T-cell (primary cell): Measurements from ENCODE around the gene CEACAM6. TPM values are rescaled to one million over a fixed set of nuclear protein-coding genes. Genes with fewer than 3 reads are reported as not detected.
A peak's percentile ranks its signal among the peaks of the same experiment; 100 is the strongest.
"Not testable (repeated sequence)": the region's sequence is repeated elsewhere in the genome, so short reads cannot be mapped to it uniquely, and the experiment has no call there.

Experiments
- ATAC-seq, 4 experiments: fragments of 200-7000 bp in 3 of 4; fragments of 150-1000 bp in 1 of 4; cut with Tn5 transposase; replicated peaks in 1 of 4; 1 replicate in 3 of 4; 2 replicates in 1 of 4; pipeline ENCODE4 v1.10.0; 2021; ENCODE audit warnings: moderate library complexity in 3 of 4, mild to moderate bottlenecking in 2 of 4, moderate number of reproducible peaks in 1 of 4
- CTCF ChIA-PET, 2 donors: fragments of 300-600 bp; sonication (Branson Sonifier 250); formaldehyde crosslinking; loops; one replicate each; lab custom pipeline; 2022; ENCODE audit warnings: antibody characterized with exemption in 2 of 2; lab: Charles Lee
- POLR2A ChIA-PET, 2 donors: fragments of 300-600 bp; sonication (Branson Sonifier 250); formaldehyde crosslinking; loops; one replicate each; lab custom pipeline; 2022; ENCODE audit warnings: antibody characterized with exemption in 2 of 2; lab: Charles Lee
- DNase-seq, 35 experiments: peaks; one replicate each; pipeline versions ENCODE4 v3.0.0 to v3.0.0-alpha.2; 2013 to 2023
- H3K27ac ChIP-seq: one replicate; pipeline ENCODE4 v1.5.1; 2013; ENCODE audit warnings: low read length
- H3K27me3 ChIP-seq, 2 experiments: replicated peaks in 1 of 2; 1 replicate in 1 of 2; 2 replicates in 1 of 2; pipeline versions ENCODE4 v1.6.1 to v1.7.0; 2013; ENCODE audit warnings: low read length in 1 of 2, mixed read lengths in 1 of 2; ENCODE audit not compliant: control insufficient read depth in 2 of 2, insufficient read depth in 2 of 2; ENCODE audit errors: extremely low read depth in 1 of 2
- H3K36me3 ChIP-seq, 2 donors: 1 replicate in 1 of 2; 2 replicates in 1 of 2; pipeline versions ENCODE4 v1.6.1 to v1.7.0; 2013; ENCODE audit warnings: low read length in 1 of 2; ENCODE audit not compliant: control insufficient read depth in 2 of 2, insufficient read depth in 1 of 2; ENCODE audit errors: extremely low read depth in 1 of 2
- H3K4me1 ChIP-seq, 2 experiments: 1 replicate in 1 of 2; 2 replicates in 1 of 2; pipeline versions ENCODE4 v1.6.1 to v1.7.0; 2013; ENCODE audit warnings: low read length in 2 of 2, mixed read lengths in 1 of 2; ENCODE audit not compliant: insufficient read depth in 2 of 2, control insufficient read depth in 1 of 2; ENCODE audit errors: extremely low read depth in 1 of 2
- H3K4me3 ChIP-seq, 2 donors: 1 replicate in 1 of 2; 2 replicates in 1 of 2; pipeline versions ENCODE4 v1.5.1 to v1.7.0; 2013; ENCODE audit warnings: mild to moderate bottlenecking in 2 of 2, low read length in 1 of 2, moderate library complexity in 1 of 2; ENCODE audit not compliant: control insufficient read depth in 1 of 2; ENCODE audit errors: extremely low read depth in 1 of 2
- H3K9me3 ChIP-seq: 2 replicates; pipeline ENCODE4 v1.7.0; 2013
- H3K27ac Mint-ChIP-seq, 2 donors: one replicate each; pipeline ENCODE4 v1.8.0; 2020 to 2021; ENCODE audit warnings: mild to moderate bottlenecking in 2 of 2, mixed read lengths in 2 of 2
- H3K27me3 Mint-ChIP-seq, 2 donors: one replicate each; pipeline ENCODE4 v1.8.0; 2021 to 2022; ENCODE audit warnings: mixed read lengths in 2 of 2
- H3K36me3 Mint-ChIP-seq: one replicate; pipeline ENCODE4 v1.8.0; 2021; ENCODE audit warnings: mixed read lengths
- H3K4me1 Mint-ChIP-seq, 3 donors: one replicate each; pipeline ENCODE4 v1.8.0; 2020 to 2022; ENCODE audit warnings: mixed read lengths in 3 of 3, mild to moderate bottlenecking in 1 of 3
- H3K4me3 Mint-ChIP-seq, 3 donors: one replicate each; pipeline ENCODE4 v1.8.0; 2020 to 2022; ENCODE audit warnings: mild to moderate bottlenecking in 3 of 3, mixed read lengths in 3 of 3, moderate library complexity in 3 of 3
- H3K9me3 Mint-ChIP-seq, 3 donors: one replicate each; pipeline ENCODE4 v1.8.0; 2020 to 2022; ENCODE audit warnings: mixed read lengths in 3 of 3
- WGBS: methylation state at CpG from one replicate; pipeline ENCODE4 v1.1.5; 2013; ENCODE audit warnings: missing lambda C conversion rate; ENCODE audit not compliant: insufficient coverage; 5-methylcytosine and 5-hydroxymethylcytosine counted together
- total RNA-seq, 35 experiments: library from RNA in 6 of 35; stranded (reverse) in 6 of 35; fragments of 120-200 nt in 1 of 35; gene quantifications; one replicate each; pipeline versions ENCODE4 v1.2.1 to v1.2.4 and lab custom pipeline; 2013 to 2026

Gene CEACAM6
- under 1 TPM in 3 of 5 donors, not detected in 2; 0.53 to 0.76 (median 0.67) TPM for total RNA-seq
- total RNA-seq (2013), result not detected
- 0 to 0.09 (median 0) reads per million in 29 experiments for total RNA-seq (lab: John Stamatoyannopoulos, UW)

DNA sequence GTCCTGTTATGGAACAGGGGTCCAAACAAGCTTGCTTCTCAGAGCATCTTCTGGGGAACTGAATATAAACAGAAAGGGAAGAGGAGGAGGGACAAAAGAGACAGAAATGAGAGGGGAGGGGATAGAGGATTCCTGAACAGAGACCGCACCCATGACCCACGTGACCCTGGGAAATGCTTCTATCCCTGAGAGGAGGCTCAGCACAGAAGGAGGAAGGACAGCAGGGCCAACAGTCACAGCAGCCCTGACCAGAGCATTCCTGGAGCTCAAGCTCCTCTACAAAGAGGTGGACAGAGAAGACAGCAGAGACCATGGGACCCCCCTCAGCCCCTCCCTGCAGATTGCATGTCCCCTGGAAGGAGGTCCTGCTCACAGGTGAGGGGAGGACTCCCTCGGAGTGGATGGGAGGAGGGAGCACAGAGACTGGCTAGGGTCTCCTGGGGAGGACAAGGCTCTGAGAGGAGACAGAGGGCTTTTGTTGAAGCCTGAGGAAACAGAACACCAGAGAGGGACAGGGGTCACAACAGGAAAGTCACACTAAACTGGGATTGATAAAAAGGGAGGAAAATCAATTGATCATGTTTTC is at the start of gene CEACAM6:
TSS of gene CEACAM6 (plus strand) at position 203 of the 586 bp plus-strand sequence. CDS start at position 312, 109 bp downstream.
- H3K9me3 Mint-ChIP-seq, result no peaks in the 10 kb centered on the region
- no peak within 1 kb of the TSS for H3K4me3 Mint-ChIP-seq
- peaks cover 3 to 7% (median 4%) of the 10 kb centered on the region in 3 donors for H3K4me1 Mint-ChIP-seq
- no peak for ATAC-seq
- no peaks in the 10 kb centered on the region for H3K36me3 Mint-ChIP-seq
- H3K27ac Mint-ChIP-seq, result no peak within 1 kb of the TSS
- no peak for DNase-seq
- POLR2A ChIA-PET, result no interaction called here
- Histone ChIP-seq H3K27ac (no peak within 1 kb of the TSS), H3K27me3 (peaks cover 0 to 31% of the 10 kb centered on the region in 2 experiments), H3K36me3 (no peaks in the 10 kb centered on the region), H3K4me3 (no peak within 1 kb of the TSS), H3K9me3 (no peaks in the 10 kb centered on the region), H3K4me1 (peaks cover 0 to 9% of the 10 kb centered on the region in 2 experiments)
- H3K27me3 Mint-ChIP-seq, result peaks cover 44 to 57% of the 10 kb centered on the region in 2 donors
- 62% methylated on average over 3 of the region's 3 CpGs for WGBS
- CTCF ChIA-PET, result interaction anchor here in 1 of 2 donors (0.6 to 2.9 kb wide), 3 partner anchors 10 to 16 kb away, joined by 4 to 14 read pairs (median 7); no protein-coding TSS in a partner anchor

DNA sequence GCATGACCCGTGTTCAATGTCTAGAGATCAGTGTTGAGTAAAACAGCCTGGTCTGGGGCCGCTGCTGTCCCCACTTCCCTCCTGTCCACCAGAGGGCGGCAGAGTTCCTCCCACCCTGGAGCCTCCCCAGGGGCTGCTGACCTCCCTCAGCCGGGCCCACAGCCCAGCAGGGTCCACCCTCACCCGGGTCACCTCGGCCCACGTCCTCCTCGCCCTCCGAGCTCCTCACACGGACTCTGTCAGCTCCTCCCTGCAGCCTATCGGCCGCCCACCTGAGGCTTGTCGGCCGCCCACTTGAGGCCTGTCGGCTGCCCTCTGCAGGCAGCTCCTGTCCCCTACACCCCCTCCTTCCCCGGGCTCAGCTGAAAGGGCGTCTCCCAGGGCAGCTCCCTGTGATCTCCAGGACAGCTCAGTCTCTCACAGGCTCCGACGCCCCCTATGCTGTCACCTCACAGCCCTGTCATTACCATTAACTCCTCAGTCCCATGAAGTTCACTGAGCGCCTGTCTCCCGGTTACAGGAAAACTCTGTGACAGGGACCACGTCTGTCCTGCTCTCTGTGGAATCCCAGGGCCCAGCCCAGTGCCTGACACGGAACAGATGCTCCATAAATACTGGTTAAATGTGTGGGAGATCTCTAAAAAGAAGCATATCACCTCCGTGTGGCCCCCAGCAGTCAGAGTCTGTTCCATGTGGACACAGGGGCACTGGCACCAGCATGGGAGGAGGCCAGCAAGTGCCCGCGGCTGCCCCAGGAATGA is 48.4 kb upstream of the CEACAM6 start:
- Mint-ChIP-seq H3K9me3 (no peaks in the 10 kb centered on the region), H3K4me3 (peak overlapping the region; percentile 56 to 70 (median 67)), H3K27ac (peak overlapping the region in 1 of 2 donors; percentile 28), H3K27me3 (peaks cover 27 to 45% of the 10 kb centered on the region in 2 donors), H3K36me3 (no peaks in the 10 kb centered on the region), H3K4me1 (peaks cover 5 to 12% (median 6%) of the 10 kb centered on the region in 3 donors)
- WGBS, result 18% methylated on average over 25 of the region's 26 CpGs
- Histone ChIP-seq H3K9me3 (no peaks in the 10 kb centered on the region), H3K36me3 (no peaks in the 10 kb centered on the region), H3K27ac (no peak overlapping the region), H3K4me3 (peak overlapping the region in 1 of 2 donors; percentile 36), H3K4me1 (peaks cover 0 to 7% of the 10 kb centered on the region in 2 experiments), H3K27me3 (peaks cover 0 to 65% of the 10 kb centered on the region in 2 experiments)
- POLR2A ChIA-PET, result no interaction called here
- ATAC-seq (peak; percentile 87 to 93 (median 92)), DNase-seq (peak; percentile 27 to 79 (median 59))
- CTCF ChIA-PET, result interaction anchor here (0.6 to 1.2 kb wide), 10 partner anchors 8 to 1550 kb away, joined by 3 to 11 read pairs (median 4); no protein-coding TSS in a partner anchor

DNA sequence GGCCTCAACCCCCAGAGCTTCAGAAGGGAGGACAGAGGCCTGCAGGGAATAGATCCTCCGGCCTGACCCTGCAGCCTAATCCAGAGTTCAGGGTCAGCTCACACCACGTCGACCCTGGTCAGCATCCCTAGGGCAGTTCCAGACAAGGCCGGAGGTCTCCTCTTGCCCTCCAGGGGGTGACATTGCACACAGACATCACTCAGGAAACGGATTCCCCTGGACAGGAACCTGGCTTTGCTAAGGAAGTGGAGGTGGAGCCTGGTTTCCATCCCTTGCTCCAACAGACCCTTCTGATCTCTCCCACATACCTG is 47.9 kb upstream of the CEACAM6 start:
- Histone ChIP-seq H3K9me3 (no peaks in the 10 kb centered on the region), H3K36me3 (no peaks in the 10 kb centered on the region), H3K27me3 (peaks cover 0 to 67% of the 10 kb centered on the region in 2 experiments), H3K27ac (no peak overlapping the region), H3K4me1 (peaks cover 0 to 7% of the 10 kb centered on the region in 2 experiments), H3K4me3 (no peak overlapping the region)
- Mint-ChIP-seq H3K36me3 (no peaks in the 10 kb centered on the region), H3K4me1 (peaks cover 5 to 12% (median 6%) of the 10 kb centered on the region in 3 donors), H3K27ac (no peak overlapping the region), H3K9me3 (no peaks in the 10 kb centered on the region), H3K4me3 (peak overlapping the region in 1 of 3 donors; percentile 56), H3K27me3 (peaks cover 32 to 46% of the 10 kb centered on the region in 2 donors)
- no peak for ATAC-seq
- peak in 2 of 35 experiments; percentile 6 to 16 for DNase-seq
- POLR2A ChIA-PET, result no interaction called here
- WGBS, result 43% methylated on average over 1 of the region's 5 CpGs
- CTCF ChIA-PET, result interaction anchor here in 1 of 2 donors (0.6 to 1.2 kb wide), 6 partner anchors 9 to 1551 kb away, joined by 3 to 11 read pairs (median 4); no protein-coding TSS in a partner anchor

DNA sequence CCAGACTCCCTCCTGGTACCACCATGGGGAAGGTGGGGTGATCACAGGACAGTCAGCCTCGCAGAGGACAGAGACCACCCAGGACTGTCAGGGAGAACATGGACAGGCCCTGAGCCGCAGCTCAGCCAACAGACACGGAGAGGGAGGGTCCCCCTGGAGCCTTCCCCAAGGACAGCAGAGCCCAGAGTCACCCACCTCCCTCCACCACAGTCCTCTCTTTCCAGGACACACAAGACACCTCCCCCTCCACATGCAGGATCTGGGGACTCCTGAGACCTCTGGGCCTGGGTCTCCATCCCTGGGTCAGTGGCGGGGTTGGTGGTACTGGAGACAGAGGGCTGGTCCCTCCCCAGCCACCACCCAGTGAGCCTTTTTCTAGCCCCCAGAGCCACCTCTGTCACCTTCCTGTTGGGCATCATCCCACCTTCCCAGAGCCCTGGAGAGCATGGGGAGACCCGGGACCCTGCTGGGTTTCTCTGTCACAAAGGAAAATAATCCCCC is 47.4 kb upstream of the CEACAM6 start:
- H3K27ac Mint-ChIP-seq, result no peak overlapping the region
- H3K27me3 ChIP-seq, result peaks cover 0 to 65% of the 10 kb centered on the region in 2 experiments
- H3K4me1 ChIP-seq, result peaks cover 0 to 7% of the 10 kb centered on the region in 2 experiments
- ATAC-seq (no peak), DNase-seq (peak in 1 of 35 experiments; percentile 20)
- H3K9me3 ChIP-seq, result no peaks in the 10 kb centered on the region
- 100% methylated on average over 2 of the region's 5 CpGs for WGBS
- peaks cover 34 to 48% of the 10 kb centered on the region in 2 donors for H3K27me3 Mint-ChIP-seq
- no peaks in the 10 kb centered on the region for H3K9me3 Mint-ChIP-seq
- H3K27ac ChIP-seq, result no peak overlapping the region
- no peaks in the 10 kb centered on the region for H3K36me3 Mint-ChIP-seq
- peaks cover 5 to 12% (median 6%) of the 10 kb centered on the region in 3 donors for H3K4me1 Mint-ChIP-seq
- CTCF ChIA-PET, result no interaction called here
- H3K4me3 Mint-ChIP-seq, result no peak overlapping the region
- POLR2A ChIA-PET, result interaction anchor here in 1 of 2 donors (0.5 kb wide), 1 partner anchor 619 kb away, joined by 3 read pairs; no protein-coding TSS in a partner anchor
- no peak overlapping the region for H3K4me3 ChIP-seq
- H3K36me3 ChIP-seq, result no peaks in the 10 kb centered on the region

DNA sequence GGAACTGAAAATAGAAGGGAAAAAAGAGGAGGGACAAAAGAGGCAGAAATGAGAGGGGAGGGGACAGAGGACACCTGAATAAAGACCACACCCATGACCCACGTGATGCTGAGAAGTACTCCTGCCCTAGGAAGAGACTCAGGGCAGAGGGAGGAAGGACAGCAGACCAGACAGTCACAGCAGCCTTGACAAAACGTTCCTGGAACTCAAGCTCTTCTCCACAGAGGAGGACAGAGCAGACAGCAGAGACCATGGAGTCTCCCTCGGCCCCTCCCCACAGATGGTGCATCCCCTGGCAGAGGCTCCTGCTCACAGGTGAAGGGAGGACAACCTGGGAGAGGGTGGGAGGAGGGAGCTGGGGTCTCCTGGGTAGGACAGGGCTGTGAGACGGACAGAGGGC is 46.8 kb upstream of the CEACAM6 start, which contains the start of gene CEACAM5:
TSS of gene CEACAM5 (plus strand) at position 146 of the 400 bp plus-strand sequence. CDS start at position 252, 106 bp downstream.
- CTCF ChIA-PET, result no interaction called here

DNA sequence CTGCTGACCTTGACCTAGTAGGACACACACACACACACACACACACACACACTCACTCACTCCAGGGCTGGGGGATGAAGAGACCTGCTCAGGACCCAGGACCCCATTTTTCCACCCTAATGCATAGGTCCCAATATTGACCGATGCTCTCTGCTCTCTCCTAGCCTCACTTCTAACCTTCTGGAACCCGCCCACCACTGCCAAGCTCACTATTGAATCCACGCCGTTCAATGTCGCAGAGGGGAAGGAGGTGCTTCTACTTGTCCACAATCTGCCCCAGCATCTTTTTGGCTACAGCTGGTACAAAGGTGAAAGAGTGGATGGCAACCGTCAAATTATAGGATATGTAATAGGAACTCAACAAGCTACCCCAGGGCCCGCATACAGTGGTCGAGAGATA is 45.8 kb upstream of the CEACAM6 start:
- H3K4me3 ChIP-seq, H3K9me3 Mint-ChIP-seq, POLR2A ChIA-PET, H3K36me3 Mint-ChIP-seq, CTCF ChIA-PET, H3K9me3 ChIP-seq, ATAC-seq, H3K4me3 Mint-ChIP-seq, H3K4me1 ChIP-seq, H3K27ac Mint-ChIP-seq, H3K36me3 ChIP-seq, H3K27ac ChIP-seq: not testable (repeated sequence)
- no CpG with 5 or more reads among the region's 8 CpGs for WGBS
- Mint-ChIP-seq H3K4me1 (peaks cover 5 to 12% (median 6%) of the 10 kb centered on the region in 3 donors), H3K27me3 (peaks cover 35 to 51% of the 10 kb centered on the region in 2 donors)
- DNase-seq, result peak in 1 of 35 experiments; percentile 20
- peaks cover 0 to 55% of the 10 kb centered on the region in 2 experiments for H3K27me3 ChIP-seq

More for the DNA sequence above, 46.8 kb upstream of the CEACAM6 start, which contains the start of gene CEACAM5:
- Mint-ChIP-seq H3K4me3 (no peak within 1 kb of the TSS), H3K36me3 (no peaks in the 10 kb centered on the region), H3K27me3 (peaks cover 35 to 48% of the 10 kb centered on the region in 2 donors), H3K9me3 (no peaks in the 10 kb centered on the region), H3K4me1 (peaks cover 5 to 12% (median 6%) of the 10 kb centered on the region in 3 donors), H3K27ac (no peak within 1 kb of the TSS)
- Histone ChIP-seq H3K36me3 (no peaks in the 10 kb centered on the region), H3K4me1 (peaks cover 0 to 7% of the 10 kb centered on the region in 2 experiments), H3K27me3 (peaks cover 0 to 64% of the 10 kb centered on the region in 2 experiments), H3K9me3 (no peaks in the 10 kb centered on the region), H3K4me3 (no peak within 1 kb of the TSS), H3K27ac (no peak within 1 kb of the TSS)
- ATAC-seq (no peak), DNase-seq (peak in 1 of 35 experiments; percentile 2)
- POLR2A ChIA-PET, result interaction anchor here in 1 of 2 donors (0.5 kb wide), 1 partner anchor 618 kb away, joined by 3 read pairs; no protein-coding TSS in a partner anchor
- 17% methylated on average over 1 of the region's 4 CpGs for WGBS
